GM21529 (cell line): ENCODE results near the gene CDIPT.

Experiments
- ATAC-seq: cut with Tn5 transposase; IDR thresholded peaks from one replicate; pipeline ENCODE4 v1.9.1; 2021; ENCODE audit not compliant: unreplicated experiment

The CDIPT gene

GRCh38 chr16:29831490-29831889 lies 31.5 kb downstream of the CDIPT start:
- no peak for ATAC-seq

GRCh38 chr16:29830774-29831173 lies 32.3 kb downstream of the CDIPT start:
- ATAC-seq: no peak

GRCh38 chr16:29826342-29826695 lies 36.7 kb downstream of the CDIPT start:
- no peak for ATAC-seq

- ATAC-seq: no peak
Observed at GRCh38 chr16:29825145-29826044, 37.6 kb downstream of the CDIPT start.

- ATAC-seq: no peak
Observed at GRCh38 chr16:29824589-29825144, 38.4 kb downstream of the CDIPT start.

- ATAC-seq: no peak
Observed at GRCh38 chr16:29821643-29822115, 41.3 kb downstream of the CDIPT start.

GRCh38 chr16:29820730-29821642 lies 42.0 kb downstream of the CDIPT start:
- ATAC-seq: peak; percentile 42

GRCh38 chr16:29820271-29820701 lies 42.7 kb downstream of the CDIPT start, which contains the start of gene MVP:
TSS of gene MVP (plus strand) at chr16:29820462. CDS start at chr16:29830550, 10,088 bp downstream.
- ATAC-seq: no peak

GRCh38 chr16:29819506-29819905 lies 43.5 kb downstream of the CDIPT start:
- no peak for ATAC-seq

- ATAC-seq: no peak
Observed at GRCh38 chr16:29818082-29818481, 44.9 kb downstream of the CDIPT start.

- peak; percentile 15 for ATAC-seq
Observed at GRCh38 chr16:29816694-29817441, 46.2 kb downstream of the CDIPT start.

- ATAC-seq: peak; percentile 47
Observed at GRCh38 chr16:29815793-29816693, 47.0 kb downstream of the CDIPT start, which contains the start of gene PAGR1. TSS of gene PAGR1 (plus strand) at chr16:29816152. CDS start at chr16:29816526, 374 bp downstream.

- ATAC-seq: no peak
Observed at GRCh38 chr16:29815032-29815721, 47.8 kb downstream of the CDIPT start.

- no peak for ATAC-seq
Observed at GRCh38 chr16:29814592-29814991, 48.4 kb downstream of the CDIPT start.

GRCh38 chr16:29813644-29814562 lies 49.1 kb downstream of the CDIPT start:
- no peak for ATAC-seq

GRCh38 chr16:29812754-29813643 lies 50.0 kb downstream of the CDIPT start:
- no peak for ATAC-seq
